Breast epithelium (tissue), 4 donors: Measurements from ENCODE around the gene EFHD2. TPM values are rescaled to one million over a fixed set of nuclear protein-coding genes. Genes with fewer than 3 reads are reported as not detected.
A peak's percentile ranks its signal among the peaks of the same experiment; 100 is the strongest.
"Not testable (repeated sequence)": the region's sequence is repeated elsewhere in the genome, so short reads cannot be mapped to it uniquely, and the experiment has no call there.

Experiments used
- DNase-seq, 2 donors: peaks; one replicate each; pipeline ENCODE4 v3.0.0-alpha.2; 2019; ENCODE audit warnings: low spot score in 2 of 2
- H3K27ac ChIP-seq, 2 donors: fragments of 200-600 bp; sonication (generic) in 1 of 2; one replicate each; pipeline ENCODE4 v1.5.1; 2016 to 2019; ENCODE audit warnings: mild to moderate bottlenecking in 1 of 2
- H3K27me3 ChIP-seq, 2 donors: fragments of 200-600 bp; sonication (generic) in 1 of 2; one replicate each; pipeline versions ENCODE4 v1.5.1 to v1.6.0; 2017 to 2019; ENCODE audit warnings: control low read depth in 1 of 2, mild to moderate bottlenecking in 1 of 2
- H3K36me3 ChIP-seq: fragments of 200-600 bp; one replicate; pipeline ENCODE4 v1.5.1; 2019
- H3K4me1 ChIP-seq, 2 donors: fragments of 200-600 bp; sonication (generic); one replicate each; pipeline ENCODE4 v1.5.1; 2016 to 2019; ENCODE audit warnings: control low read depth in 1 of 2
- H3K4me3 ChIP-seq, 3 donors: fragments of 200-600 bp; sonication (generic); 1 replicate in 2 of 3; 2 replicates in 1 of 3; pipeline ENCODE4 v1.5.1; 2016 to 2019; ENCODE audit warnings: mild to moderate bottlenecking in 3 of 3, moderate library complexity in 2 of 3
- H3K9me3 ChIP-seq, 2 donors: fragments of 200-600 bp; sonication (generic) in 1 of 2; one replicate each; pipeline ENCODE4 v1.5.1; 2016 to 2019; ENCODE audit warnings: control low read depth in 1 of 2
- CTCF ChIP-seq, 3 donors: fragments of 450-650 bp; IDR thresholded peaks; one replicate each; pipeline ENCODE4 v1.5.1; 2016 to 2017; ENCODE audit warnings: antibody characterized with exemption in 3 of 3, mild to moderate bottlenecking in 3 of 3, moderate library complexity in 3 of 3
- POLR2A ChIP-seq: fragments of 450-650 bp; IDR thresholded peaks from one replicate; pipeline ENCODE4 v1.6.1; 2016; ENCODE audit warnings: antibody characterized with exemption, mild to moderate bottlenecking, moderate library complexity
- POLR2AphosphoS5 ChIP-seq, 3 donors: sonication (generic); formaldehyde crosslinking; IDR thresholded peaks; one replicate each; pipeline ENCODE4 v1.6.1; 2017; ENCODE audit warnings: antibody characterized with exemption in 3 of 3
- intact Hi-C: fragments of 100-400 bp; cut with DNase I; formaldehyde crosslinking; loops from one replicate; pipeline ENCODE4 v1.15.1; 2023; ENCODE audit warnings: low total_unique reads
- total RNA-seq, 3 donors: library from RNA; depleted of rRNA; stranded (reverse); fragments of >200 nt; gene quantifications; one replicate each; pipeline ENCODE4 v1.1.0, GENCODE V29; 2016

The EFHD2 gene
- total RNA-seq, 3 donors from 2014 or later, result 24.9 to 43.9 (median 32.8) TPM

DNA sequence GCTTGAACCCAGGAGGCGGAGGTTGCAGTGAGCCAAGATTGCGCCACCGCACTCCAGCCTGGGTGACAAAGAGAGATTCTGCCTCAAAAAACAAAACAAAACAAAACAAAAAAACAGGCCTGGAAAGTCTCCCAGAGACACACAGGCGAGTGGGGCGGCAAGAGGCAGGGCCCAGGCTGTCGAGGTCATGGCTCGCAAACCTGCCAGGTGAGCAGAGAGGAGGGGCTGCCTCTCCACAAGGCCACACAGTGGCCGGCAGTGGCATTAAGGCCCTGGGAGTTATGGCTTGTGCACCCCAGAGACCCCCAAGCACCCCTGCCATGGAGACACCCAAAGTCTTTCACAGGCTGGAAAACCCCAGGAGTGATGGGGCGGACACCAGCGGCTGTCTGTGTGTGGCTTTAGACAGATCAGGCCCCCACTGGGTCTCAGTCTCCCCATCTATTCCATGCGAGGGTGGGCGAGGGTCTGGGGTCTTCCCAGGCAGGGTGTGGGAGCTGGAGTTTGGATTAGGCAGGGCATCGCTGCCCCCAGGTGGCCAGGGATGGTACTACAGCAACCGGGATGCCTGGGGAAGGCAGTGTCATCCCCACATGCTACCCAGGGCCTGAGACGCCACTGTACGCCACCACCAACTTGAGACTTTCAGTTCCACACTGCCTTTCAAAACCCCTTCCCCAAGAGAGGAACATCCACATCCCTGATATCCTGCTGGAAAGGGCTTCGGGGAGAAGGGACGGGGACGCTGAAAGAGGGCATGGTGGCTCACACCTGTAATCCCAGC is 21.3 kb downstream of the EFHD2 start:
- Histone ChIP-seq H3K4me3 (no peak overlapping the region), H3K36me3 (no peaks in the 10 kb centered on the region), H3K27me3 (no peaks in the 10 kb centered on the region), H3K9me3 (no peaks in the 10 kb centered on the region), H3K27ac (no peak overlapping the region), H3K4me1 (no peaks in the 10 kb centered on the region)
- peak in 1 of 2 donors; percentile 36 for DNase-seq
- TF ChIP-seq POLR2A (no peak), POLR2AphosphoS5 (IDR thresholded peaks at IDR 0.05) (no peak), CTCF (IDR thresholded peaks at IDR 0.05) (peak; percentile 82 to 93 (median 93))
- intact Hi-C loops, result no loop called here

DNA sequence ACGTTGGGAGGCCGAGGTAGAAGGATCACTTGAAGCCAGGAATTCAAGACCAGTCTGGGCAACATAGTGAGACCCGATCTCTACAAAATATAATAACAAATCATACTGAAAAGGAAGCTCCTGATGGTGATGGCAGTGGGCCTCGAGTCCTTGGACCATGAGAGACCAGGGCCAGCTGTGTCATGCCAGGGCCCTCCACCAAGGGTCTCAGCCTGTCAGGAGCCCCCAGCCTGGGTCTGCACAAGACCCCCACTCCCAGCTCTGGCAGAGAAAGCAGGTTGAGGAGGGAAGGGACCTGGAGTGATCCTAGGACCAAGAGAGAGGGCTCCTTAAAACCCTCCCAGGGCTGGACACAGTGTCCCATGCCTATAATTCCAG is 21.9 kb downstream of the EFHD2 start:
- intact Hi-C loops, result no loop called here
- H3K4me1 ChIP-seq, result no peaks in the 10 kb centered on the region
- H3K36me3 ChIP-seq, result no peaks in the 10 kb centered on the region
- no peak overlapping the region for H3K4me3 ChIP-seq
- DNase-seq, result no peak
- TF ChIP-seq POLR2AphosphoS5 (IDR thresholded peaks at IDR 0.05) (no peak), CTCF (IDR thresholded peaks at IDR 0.05) (no peak), POLR2A (no peak)
- H3K9me3 ChIP-seq, result no peaks in the 10 kb centered on the region
- H3K27ac ChIP-seq, result no peak overlapping the region
- H3K27me3 ChIP-seq, result no peaks in the 10 kb centered on the region

DNA sequence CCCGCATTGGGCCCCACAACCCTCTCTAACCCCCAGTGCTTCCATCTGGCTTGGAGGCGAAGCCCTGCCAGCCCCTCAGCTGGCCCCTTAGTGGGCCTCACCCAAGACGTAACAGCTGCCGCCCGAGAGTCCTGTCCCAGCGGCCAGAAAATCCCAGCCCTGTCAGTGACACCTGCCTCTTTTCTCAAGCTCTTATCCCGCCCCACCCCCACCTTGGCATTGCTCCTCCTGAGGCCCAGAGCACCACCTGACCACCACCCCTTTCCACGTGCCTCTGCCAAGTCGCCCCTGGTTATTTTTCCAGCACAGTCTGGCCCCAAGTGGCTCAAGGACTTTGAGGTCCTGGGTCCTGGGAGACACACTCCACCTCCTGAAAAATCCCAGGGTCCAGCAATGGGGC is 22.6 kb downstream of the EFHD2 start:
- H3K36me3 ChIP-seq, result no peaks in the 10 kb centered on the region
- intact Hi-C loops, result no loop called here
- TF ChIP-seq CTCF (IDR thresholded peaks at IDR 0.05), result no peak
- TF ChIP-seq POLR2A, result no peak
- TF ChIP-seq POLR2AphosphoS5 (IDR thresholded peaks at IDR 0.05), result no peak

GRCh38 chr1:15433471-15433870 is 23.8 kb downstream of the EFHD2 start:
- Histone ChIP-seq H3K36me3 (no peaks in the 10 kb centered on the region), H3K4me1 (no peaks in the 10 kb centered on the region), H3K9me3 (no peaks in the 10 kb centered on the region), H3K4me3 (no peak overlapping the region), H3K27me3 (no peaks in the 10 kb centered on the region), H3K27ac (no peak overlapping the region)
- intact Hi-C loops, result no loop called here
- no peak for TF ChIP-seq POLR2A
- no peak for DNase-seq

More for the DNA sequence above, 22.6 kb downstream of the EFHD2 start:
- Histone ChIP-seq H3K27ac (no peak overlapping the region), H3K4me1 (no peaks in the 10 kb centered on the region), H3K4me3 (no peak overlapping the region), H3K9me3 (no peaks in the 10 kb centered on the region), H3K27me3 (no peaks in the 10 kb centered on the region)
- DNase-seq, result no peak

- H3K27ac ChIP-seq, H3K4me3 ChIP-seq, DNase-seq, H3K36me3 ChIP-seq, H3K4me1 ChIP-seq, H3K27me3 ChIP-seq, H3K9me3 ChIP-seq: not testable (repeated sequence)
- intact Hi-C loops, result loop anchor here (5.0 kb wide), 1 partner anchor 107 kb away; no protein-coding TSS in a partner anchor
Observed at GRCh38 chr1:15434739-15435138, 25.1 kb downstream of the EFHD2 start.

GRCh38 chr1:15435239-15436077 is 25.8 kb downstream of the EFHD2 start:
- DNase-seq, result no peak
- Histone ChIP-seq H3K27ac (no peak overlapping the region), H3K27me3 (no peaks in the 10 kb centered on the region), H3K36me3 (no peaks in the 10 kb centered on the region), H3K9me3 (no peaks in the 10 kb centered on the region), H3K4me3 (no peak overlapping the region), H3K4me1 (no peaks in the 10 kb centered on the region)
- intact Hi-C loops, result loop anchor here (5.0 kb wide), 1 partner anchor 108 kb away; no protein-coding TSS in a partner anchor
- no peak for TF ChIP-seq POLR2AphosphoS5 (IDR thresholded peaks at IDR 0.05)
- no peak for TF ChIP-seq POLR2A
- TF ChIP-seq CTCF (IDR thresholded peaks at IDR 0.05), result no peak
